Upper lobe of left lung (tissue), 4 donors: ENCODE measurements around the gene ZNF727.

Experiments
- POLR2A ChIP-seq, 4 donors: fragments of 450-650 bp; IDR thresholded peaks; one replicate each; pipeline ENCODE4 v1.5.1; 2016 to 2017; ENCODE audit warnings: antibody characterized with exemption in 4 of 4, mild to moderate bottlenecking in 2 of 4
- TF ChIP-seq, protein P1 (sequence below), 6 experiments: fragments of 450-650 bp in 4 of 6; fragments of 200-600 bp in 2 of 6; sonication (generic) in 2 of 6; IDR thresholded peaks; one replicate each; pipeline ENCODE4 v1.5.1; 2016 to 2019; ENCODE audit warnings: antibody characterized with exemption in 6 of 6

DNA sequence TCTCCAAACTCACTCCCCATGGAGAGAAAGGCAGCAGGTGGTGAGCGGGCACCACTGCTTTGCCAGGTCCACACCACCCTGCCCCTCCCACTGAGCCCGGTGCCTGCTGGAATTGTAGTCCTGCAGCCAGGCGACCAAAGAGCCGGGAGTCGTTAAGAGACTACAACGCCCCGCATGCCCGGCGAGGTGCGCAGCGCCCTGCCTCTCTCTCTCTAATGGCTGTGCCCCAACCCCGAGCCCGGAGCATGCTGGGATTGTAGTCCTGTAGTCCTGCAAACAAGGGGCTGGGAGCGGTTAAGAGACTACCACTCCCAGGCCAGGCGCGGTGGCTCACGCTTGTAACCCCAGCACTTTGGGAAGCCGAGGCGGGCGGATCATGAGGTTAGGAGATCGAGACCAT, 8.1 kb upstream of the ZNF727 start:
- no peak for TF ChIP-seq POLR2A (IDR thresholded peaks at IDR 0.05)
- TF ChIP-seq, protein P1, sequence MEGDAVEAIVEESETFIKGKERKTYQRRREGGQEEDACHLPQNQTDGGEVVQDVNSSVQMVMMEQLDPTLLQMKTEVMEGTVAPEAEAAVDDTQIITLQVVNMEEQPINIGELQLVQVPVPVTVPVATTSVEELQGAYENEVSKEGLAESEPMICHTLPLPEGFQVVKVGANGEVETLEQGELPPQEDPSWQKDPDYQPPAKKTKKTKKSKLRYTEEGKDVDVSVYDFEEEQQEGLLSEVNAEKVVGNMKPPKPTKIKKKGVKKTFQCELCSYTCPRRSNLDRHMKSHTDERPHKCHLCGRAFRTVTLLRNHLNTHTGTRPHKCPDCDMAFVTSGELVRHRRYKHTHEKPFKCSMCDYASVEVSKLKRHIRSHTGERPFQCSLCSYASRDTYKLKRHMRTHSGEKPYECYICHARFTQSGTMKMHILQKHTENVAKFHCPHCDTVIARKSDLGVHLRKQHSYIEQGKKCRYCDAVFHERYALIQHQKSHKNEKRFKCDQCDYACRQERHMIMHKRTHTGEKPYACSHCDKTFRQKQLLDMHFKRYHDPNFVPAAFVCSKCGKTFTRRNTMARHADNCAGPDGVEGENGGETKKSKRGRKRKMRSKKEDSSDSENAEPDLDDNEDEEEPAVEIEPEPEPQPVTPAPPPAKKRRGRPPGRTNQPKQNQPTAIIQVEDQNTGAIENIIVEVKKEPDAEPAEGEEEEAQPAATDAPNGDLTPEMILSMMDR (IDR thresholded peaks at IDR 0.05), result no peak
